D341Med (cell line): ENCODE measurements around the gene PCF11.
"Not testable (repeated sequence)": the region's sequence is repeated elsewhere in the genome, so short reads cannot be mapped to it uniquely, and the experiment has no call there.

ENCODE experiments used
- DNase-seq: peaks from one replicate; pipeline ENCODE4 v3.0.0; 2012; ENCODE audit warnings: low spot score

Gene PCF11

DNA sequence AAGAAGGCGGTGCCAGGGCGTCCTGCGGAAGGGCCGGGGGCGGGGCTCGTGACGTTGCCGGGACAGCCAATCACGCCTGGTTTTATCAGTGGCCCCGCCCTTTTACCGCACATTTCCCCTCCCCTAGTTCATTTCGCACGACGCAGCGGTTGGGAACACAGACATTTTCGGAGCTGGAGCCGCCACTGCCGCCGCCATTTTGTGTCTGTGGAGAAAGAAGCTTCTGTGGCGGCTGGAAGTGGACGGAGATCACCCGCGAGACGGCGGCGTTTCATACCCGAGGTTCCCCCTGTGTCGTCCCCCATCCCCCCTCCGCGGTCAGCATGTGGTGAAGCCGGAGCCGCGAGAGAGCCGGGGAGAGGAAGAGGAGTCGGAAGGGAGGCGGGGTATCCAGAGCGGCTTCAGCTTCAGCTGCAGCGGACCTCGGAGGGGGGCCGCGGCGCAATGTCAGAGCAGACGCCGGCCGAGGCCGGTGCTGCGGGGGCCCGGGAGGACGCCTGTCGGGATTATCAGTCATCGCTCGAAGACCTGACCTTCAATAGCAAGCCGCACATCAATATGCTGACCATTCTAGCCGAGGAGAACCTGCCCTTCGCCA lies at the start of gene PCF11:
Gene PCF11, plus strand, starts transcription at position 136 of the 598 bp plus-strand sequence. Its CDS starts 309 bp downstream, at position 445.
- peak; percentile 69 for DNase-seq

DNA sequence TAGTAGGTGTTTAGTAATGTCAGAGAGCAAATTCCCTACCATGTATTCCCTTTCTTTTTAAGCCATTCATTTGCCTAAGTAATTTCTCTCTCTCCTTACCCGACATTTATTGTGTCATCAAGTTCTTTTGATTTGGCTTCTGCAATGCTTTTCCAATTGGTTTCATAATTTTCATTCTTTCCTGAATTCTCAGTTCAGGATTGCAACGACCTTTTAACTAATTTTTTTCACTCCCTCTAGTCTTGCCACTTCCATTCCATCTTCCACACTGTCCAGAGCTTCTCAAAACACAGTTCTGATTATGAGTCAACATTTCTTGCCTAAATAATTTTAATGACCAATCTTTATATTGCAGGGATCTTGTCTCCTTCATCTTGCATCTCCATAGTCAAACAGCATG lies 44.0 kb upstream of the PCF11 start:
- DNase-seq, result no peak

- no peak for DNase-seq
These were observed 41.9 kb upstream of the PCF11 start for GRCh38 chr11:83115026-83115425.

- DNase-seq, result no peak
These were observed 41.4 kb upstream of the PCF11 start for GRCh38 chr11:83115551-83115950.

- no peak for DNase-seq
These were observed 40.8 kb upstream of the PCF11 start for GRCh38 chr11:83116015-83116641.

DNA sequence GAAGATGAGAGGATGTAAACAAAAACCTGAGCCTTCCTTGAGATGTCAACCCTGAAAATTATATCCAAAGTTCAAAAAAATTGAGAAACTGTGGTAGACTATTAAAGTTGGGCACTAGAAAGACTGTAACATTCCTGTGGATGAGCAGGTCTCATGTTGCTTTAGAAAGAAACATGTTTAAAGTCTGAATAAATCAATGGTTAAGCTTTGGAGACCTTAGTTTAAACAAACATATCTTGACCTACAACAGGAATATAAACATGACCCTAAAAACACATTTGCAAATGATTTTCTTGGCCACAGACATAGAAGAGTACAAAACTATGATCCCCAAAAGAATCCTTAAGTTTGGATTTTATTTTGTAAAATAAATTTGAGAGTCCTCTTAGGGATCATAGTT lies 38.1 kb upstream of the PCF11 start:
- DNase-seq, result no peak

DNA sequence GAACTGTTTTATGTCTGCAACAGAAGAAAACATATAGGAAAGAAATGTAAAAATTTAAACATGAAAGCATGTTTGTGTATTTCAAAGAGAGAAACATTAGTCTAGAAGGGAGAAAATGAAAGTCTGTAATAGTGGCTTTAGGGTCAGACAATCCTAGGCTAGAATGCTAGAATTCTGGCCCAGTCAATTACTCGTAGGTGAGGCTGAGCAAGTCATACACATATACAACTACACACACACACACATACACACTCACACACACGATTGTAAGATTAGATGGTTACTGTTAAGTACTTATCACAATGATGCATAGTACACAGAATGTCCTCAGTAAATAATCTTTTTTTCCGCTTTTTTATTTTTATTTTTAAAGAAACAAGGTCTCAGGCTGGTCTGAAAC lies 37.7 kb upstream of the PCF11 start:
- no peak for DNase-seq

DNA sequence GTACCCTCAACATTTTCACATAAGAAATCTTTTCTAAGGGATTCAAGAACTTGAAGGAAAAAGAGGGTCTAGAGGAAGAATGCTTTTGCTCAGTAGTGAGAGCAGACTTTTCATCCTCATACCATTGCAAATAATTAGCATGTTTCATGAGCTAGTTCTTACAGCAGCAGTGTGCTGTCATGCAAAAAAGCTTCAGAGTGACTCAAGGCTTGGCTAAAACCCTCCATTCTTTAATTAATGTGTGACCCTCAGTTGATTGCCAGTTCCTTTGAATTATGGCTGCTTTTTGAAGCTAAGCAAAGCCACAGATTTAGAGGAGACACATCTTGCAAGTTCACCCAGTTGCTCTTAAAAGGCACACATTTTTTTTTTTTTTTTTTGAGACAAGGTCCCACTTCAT lies 36.6 kb upstream of the PCF11 start:
- DNase-seq, result no peak

DNA sequence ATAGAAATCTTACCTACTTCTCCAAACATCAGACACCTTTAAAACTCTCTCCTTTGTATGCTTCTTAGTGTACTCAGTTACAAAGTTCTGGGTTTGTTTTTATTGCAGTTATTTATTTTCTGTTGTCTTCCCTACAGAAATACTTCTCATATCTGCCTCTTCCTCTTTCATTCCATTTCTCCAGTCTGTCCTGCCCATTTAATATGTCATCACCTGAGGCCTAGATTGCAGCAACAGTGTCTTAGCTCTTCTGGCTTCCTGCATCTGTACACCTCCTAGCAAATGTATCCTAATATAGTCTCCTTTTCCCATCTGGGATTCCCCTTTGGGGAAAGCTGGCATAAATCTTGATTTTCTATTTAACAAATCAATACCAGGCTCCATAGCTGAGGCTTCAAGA lies 34.9 kb upstream of the PCF11 start:
- DNase-seq, result no peak

- DNase-seq, result no peak
These were observed 34.2 kb upstream of the PCF11 start for GRCh38 chr11:83122766-83123165.

DNA sequence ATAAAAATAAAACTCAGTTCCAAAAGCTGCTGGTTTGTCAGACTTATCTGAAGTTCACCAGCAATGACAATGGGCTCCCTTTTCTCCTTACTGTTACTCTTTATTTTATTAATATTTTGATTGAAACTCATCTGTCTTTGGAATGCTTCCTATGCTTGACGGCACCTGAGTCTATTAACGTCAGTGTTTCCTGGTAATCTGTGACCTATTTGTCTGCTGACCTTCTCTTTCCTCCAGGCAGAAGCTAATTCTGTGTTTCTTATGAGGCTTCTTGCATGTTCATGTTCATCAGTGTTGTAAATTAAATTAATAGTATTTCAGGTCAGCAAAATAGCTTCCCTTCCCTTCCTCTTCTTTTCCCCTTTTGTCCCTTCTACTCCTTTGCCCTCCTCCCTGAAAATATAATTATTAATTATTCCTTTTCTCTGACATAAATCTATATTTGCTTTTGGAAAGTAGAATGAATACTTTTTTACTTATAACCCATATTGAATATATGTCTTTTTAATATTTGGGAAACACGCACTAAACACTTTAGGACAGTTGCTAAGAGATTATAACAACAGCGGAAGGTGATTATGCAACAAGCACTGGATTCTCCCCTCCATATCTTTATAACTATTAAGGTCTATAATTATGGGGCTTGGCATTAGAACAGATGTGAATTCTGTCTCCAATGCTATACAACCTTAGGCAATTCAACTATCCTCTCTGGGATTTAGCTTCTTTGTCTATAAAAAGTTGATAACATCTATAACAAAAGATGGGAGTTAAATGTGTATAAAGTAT lies 32.1 kb upstream of the PCF11 start:
- DNase-seq, result no peak

DNA sequence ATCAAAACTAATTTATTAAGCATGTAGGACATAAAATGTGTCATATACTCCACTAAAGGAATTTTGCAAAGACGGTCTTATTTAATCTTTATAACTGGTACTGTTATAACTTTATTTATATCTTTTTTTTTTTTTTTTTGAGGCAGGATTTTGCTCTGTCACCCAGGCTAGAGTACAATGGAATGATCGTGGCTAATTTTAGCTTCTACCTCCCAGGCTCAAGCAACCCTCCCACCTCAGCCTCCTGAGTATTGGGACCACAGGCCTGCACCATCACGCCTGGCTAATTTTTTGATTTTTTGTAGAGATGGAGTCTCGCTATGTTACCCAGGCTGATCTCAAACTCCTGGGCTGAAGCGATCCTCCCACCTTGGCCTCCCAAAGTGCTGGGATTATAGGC lies 31.4 kb upstream of the PCF11 start:
- DNase-seq, result no peak

DNA sequence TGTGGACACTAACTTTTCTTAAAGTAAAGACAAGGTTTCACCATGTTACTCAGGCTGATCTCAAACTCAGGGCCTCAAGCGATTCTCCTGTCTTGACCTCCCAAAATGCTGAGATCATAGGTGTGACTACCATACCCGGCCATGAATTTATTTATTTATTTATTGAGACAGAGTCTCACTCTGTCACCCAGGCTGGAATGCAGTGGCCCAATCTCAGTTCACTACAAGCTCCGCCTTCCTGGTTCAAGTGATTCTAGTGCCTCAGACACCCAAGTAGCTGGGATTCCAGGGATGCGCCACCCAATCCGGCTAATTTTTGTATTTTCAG lies 29.7 kb upstream of the PCF11 start:
- no peak for DNase-seq

GRCh38 chr11:83132191-83132590 lies 24.7 kb upstream of the PCF11 start:
- DNase-seq, result no peak

GRCh38 chr11:83133266-83133665 lies 23.7 kb upstream of the PCF11 start:
- DNase-seq, result not testable (repeated sequence)

DNA sequence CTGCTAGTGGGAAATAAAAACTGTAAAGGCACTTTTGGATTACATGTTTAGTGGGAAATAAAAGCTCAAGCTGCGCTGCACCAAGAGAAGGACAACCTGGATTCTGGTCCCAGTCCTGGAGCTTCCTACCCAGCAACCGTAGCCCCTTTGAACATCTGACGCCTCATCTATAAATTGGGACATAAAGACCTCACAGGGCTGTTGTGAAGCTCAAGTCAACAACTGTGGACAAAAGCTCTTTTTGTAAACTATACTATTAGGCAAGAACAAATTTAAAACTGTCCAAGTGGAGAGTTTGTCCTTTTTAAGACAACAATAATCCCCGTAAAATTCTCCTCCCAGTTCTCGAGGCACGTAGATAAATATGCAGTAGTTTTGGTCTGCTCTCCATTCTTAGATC lies 17.6 kb upstream of the PCF11 start:
- no peak for DNase-seq

DNA sequence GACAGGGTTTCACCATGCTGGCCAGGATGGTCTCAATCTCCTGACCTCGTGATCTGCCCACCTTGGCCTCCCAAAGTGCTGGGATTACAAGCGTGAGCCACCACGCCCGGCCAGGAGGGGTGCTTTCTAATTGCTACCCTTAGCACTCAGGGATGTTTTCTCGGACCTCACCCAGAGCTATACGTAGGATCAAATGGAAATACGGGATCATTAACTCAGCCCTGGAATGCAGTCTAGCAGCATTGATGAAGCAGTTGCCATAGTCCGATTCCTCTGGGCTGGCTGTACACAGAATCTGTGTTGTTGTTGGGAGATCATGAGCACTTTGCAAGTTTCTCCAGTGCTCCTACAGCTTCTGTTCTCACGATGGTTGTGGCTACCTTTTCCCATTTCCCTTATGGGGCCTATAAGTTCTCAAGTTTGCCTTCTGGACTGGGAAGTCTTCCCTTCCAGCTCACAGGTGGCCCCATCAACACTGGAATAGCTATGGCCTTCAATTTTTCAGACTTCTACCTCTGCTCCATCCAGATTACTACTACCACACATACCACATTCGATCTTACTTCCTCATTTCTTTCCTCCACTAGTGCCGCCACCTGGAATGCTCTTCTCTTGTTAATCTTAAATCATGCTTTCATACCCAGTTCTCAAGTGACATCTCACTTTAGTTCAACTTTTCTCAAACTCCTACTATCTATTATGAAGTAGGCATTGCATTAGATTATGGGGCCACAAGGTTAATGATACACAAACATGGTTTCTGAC lies 16.1 kb upstream of the PCF11 start:
- no peak for DNase-seq

- no peak for DNase-seq
These were observed 9.0 kb upstream of the PCF11 start for GRCh38 chr11:83147895-83148294.

- no peak for DNase-seq
These were observed 6.5 kb upstream of the PCF11 start for GRCh38 chr11:83150450-83150849.

- DNase-seq, result no peak
These were observed 5.5 kb upstream of the PCF11 start for GRCh38 chr11:83151274-83151977.

- DNase-seq, result no peak
These were observed 4.7 kb upstream of the PCF11 start for GRCh38 chr11:83152264-83152663.

GRCh38 chr11:83153764-83154163 lies 3.2 kb upstream of the PCF11 start:
- no peak for DNase-seq
